Progenitor cell of endocrine pancreas (in vitro differentiated cells): ENCODE data around the gene CDK14. TPM values are rescaled to one million over a fixed set of nuclear protein-coding genes. Genes with fewer than 3 reads are reported as not detected.

ENCODE experiments used
- DNase-seq: peaks from one replicate; pipeline ENCODE4 v3.0.0; 2021; ENCODE audit warnings: low spot score; ENCODE audit not compliant: unreplicated experiment
- H3K27ac Mint-ChIP-seq: 2 replicates; pipeline ENCODE4 v1.8.0; 2021; ENCODE audit warnings: mild to moderate bottlenecking, moderate library complexity, mixed read lengths
- H3K27me3 Mint-ChIP-seq: 2 replicates; pipeline ENCODE4 v1.8.0; 2021; ENCODE audit warnings: mixed read lengths
- H3K36me3 Mint-ChIP-seq: 2 replicates; pipeline ENCODE4 v1.8.0; 2022; ENCODE audit warnings: mixed read lengths; ENCODE audit not compliant: insufficient read depth
- H3K4me1 Mint-ChIP-seq: 2 replicates; pipeline ENCODE4 v1.8.0; 2021; ENCODE audit warnings: low read depth, mixed read lengths
- H3K4me3 Mint-ChIP-seq: 2 replicates; pipeline ENCODE4 v1.8.0; 2021; ENCODE audit warnings: low read depth, mild to moderate bottlenecking, moderate library complexity, mixed read lengths
- H3K9me3 Mint-ChIP-seq: 2 replicates; pipeline ENCODE4 v1.8.0; 2021; ENCODE audit warnings: low read depth, mixed read lengths
- total RNA-seq: library from RNA; stranded (reverse); gene quantifications from 2 replicates; pipeline ENCODE4 v1.2.1, GENCODE V29; 2021
- TF ChIP-seq, protein P1 (sequence below): fragments of 200-600 bp; sonication (generic); IDR thresholded peaks from one replicate; pipeline ENCODE4 v1.5.0; 2021; ENCODE audit warnings: antibody characterized with exemption, mild to moderate bottlenecking; ENCODE audit not compliant: unreplicated experiment

The CDK14 gene
- total RNA-seq, 1 donor from 2014 or later, result 117 TPM

DNA sequence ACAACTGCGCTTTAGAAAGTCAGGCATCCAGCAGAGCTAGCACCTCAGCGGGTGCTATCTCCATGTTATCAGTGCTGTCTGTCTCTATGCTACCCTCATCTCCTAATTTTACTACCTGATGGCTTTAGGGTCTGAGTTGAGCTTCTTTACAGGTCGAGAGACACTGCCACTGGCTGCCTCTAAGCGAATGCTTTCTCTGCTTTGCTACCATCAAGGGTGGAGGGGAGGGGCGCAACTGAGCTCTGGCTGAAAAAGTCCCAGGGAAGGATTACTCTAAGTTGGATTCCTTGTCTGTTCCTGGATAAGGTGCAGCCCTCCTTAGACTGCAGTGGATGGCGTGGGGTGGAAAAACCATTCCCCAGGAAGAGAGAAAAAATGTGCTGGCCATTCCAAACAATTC is 105.7 kb downstream of the CDK14 start:
- peaks cover 41% of the 10 kb centered on the region for H3K4me1 Mint-ChIP-seq
- TF ChIP-seq, protein P1, sequence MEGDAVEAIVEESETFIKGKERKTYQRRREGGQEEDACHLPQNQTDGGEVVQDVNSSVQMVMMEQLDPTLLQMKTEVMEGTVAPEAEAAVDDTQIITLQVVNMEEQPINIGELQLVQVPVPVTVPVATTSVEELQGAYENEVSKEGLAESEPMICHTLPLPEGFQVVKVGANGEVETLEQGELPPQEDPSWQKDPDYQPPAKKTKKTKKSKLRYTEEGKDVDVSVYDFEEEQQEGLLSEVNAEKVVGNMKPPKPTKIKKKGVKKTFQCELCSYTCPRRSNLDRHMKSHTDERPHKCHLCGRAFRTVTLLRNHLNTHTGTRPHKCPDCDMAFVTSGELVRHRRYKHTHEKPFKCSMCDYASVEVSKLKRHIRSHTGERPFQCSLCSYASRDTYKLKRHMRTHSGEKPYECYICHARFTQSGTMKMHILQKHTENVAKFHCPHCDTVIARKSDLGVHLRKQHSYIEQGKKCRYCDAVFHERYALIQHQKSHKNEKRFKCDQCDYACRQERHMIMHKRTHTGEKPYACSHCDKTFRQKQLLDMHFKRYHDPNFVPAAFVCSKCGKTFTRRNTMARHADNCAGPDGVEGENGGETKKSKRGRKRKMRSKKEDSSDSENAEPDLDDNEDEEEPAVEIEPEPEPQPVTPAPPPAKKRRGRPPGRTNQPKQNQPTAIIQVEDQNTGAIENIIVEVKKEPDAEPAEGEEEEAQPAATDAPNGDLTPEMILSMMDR, result no peak
- no peak overlapping the region for H3K4me3 Mint-ChIP-seq
- no peak for DNase-seq
- peak overlapping the region; percentile 41 for H3K27ac Mint-ChIP-seq
- peaks cover 4% of the 10 kb centered on the region for H3K36me3 Mint-ChIP-seq
- peaks cover 3% of the 10 kb centered on the region for H3K9me3 Mint-ChIP-seq
- H3K27me3 Mint-ChIP-seq, result no peaks in the 10 kb centered on the region

DNA sequence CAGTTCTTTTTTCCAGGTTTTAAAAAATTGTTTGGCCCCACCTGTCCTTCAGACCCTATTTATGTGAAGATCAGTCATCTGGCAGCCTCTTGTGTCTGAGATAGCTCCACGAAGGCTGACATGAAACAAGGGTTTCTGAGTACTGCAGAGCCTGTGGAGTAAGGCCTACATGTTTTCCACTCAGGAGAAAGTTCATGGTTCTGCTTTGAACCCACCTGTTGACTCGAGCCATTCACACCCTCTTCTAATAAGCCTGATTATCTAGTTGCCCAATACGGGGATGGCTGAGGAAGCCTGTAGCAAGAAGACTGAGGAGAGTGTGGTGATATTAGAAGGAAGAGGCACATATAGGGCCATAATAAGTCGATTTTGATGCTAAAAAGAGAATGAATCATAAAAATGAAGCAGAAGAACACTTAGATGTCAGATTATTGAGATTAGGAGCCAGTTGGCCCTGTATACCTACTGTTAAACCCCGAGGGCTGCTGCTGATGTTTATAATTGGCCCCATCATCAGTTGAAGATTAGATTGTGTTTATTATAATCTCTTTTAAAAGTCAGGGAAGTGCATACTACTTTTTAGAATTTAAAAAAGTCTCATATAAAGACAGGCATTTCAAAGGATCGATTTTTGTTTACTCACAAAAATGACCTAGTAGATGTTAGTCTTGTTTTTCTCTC is 109.4 kb downstream of the CDK14 start:
- Mint-ChIP-seq H3K9me3 (no peaks in the 10 kb centered on the region), H3K27me3 (no peaks in the 10 kb centered on the region), H3K27ac (peak overlapping the region; percentile 54)

DNA sequence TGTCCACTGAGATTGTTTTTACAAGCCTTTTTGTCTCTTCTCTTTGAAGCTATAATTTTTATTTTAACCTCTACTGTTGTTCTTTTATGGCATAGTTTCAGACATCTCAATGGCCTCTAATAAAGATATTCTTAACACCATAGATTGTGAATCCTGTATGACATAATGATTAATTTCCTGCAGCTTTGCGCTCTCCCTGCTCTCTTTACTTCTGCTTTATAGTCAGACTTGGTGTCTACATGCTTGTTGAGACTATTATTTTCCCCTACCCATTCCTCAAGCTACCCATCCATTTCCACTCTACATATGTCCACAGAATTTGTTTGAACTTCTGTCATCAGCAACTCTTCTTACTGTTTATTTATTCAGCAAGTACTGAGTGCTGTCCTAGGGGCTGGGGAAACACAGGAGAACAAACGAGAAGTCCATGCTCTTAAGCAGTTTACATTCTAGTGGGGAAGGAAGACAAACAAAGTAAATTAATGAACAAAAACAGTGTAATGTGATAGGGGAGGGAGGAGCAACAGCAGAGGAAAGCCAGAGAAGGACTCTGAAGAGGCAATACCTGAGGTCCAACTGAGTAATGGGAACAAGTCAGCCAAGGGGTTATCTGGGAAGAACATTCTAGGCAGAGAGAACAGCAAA is 110.1 kb downstream of the CDK14 start:
- no peak for DNase-seq
- no peaks in the 10 kb centered on the region for H3K36me3 Mint-ChIP-seq
- peak overlapping the region; percentile 50 for H3K27ac Mint-ChIP-seq
- H3K4me3 Mint-ChIP-seq, result no peak overlapping the region
- TF ChIP-seq, protein P1, result no peak
- peaks cover 59% of the 10 kb centered on the region for H3K4me1 Mint-ChIP-seq
- no peaks in the 10 kb centered on the region for H3K27me3 Mint-ChIP-seq
- H3K9me3 Mint-ChIP-seq, result no peaks in the 10 kb centered on the region

More for the DNA sequence above, 109.4 kb downstream of the CDK14 start:
- Mint-ChIP-seq H3K4me1 (peaks cover 56% of the 10 kb centered on the region), H3K4me3 (no peak overlapping the region), H3K36me3 (no peaks in the 10 kb centered on the region)
- DNase-seq, result no peak
- TF ChIP-seq, protein P1, result no peak

DNA sequence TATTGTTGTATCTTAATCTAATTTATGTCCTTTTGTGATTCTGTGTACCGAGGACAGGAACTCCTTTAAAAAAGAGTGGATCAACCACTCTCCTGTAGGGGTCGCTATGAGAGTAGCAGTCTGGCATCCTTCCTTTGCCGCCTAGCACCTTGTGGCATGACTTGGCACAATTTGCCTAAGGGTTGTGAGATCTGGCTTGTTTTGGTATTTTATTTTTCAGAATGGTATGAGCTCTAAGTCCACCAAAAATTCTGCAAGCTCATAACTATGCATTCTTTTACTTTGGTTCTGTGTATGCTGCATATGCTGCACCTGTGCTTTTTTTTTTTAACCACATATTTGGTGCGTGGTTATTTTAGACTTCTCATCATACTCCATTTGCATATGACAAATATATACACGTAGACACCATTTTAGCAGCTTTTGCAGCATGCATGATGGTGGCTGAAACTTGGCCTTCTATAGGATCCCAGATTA is 112.8 kb downstream of the CDK14 start:
- H3K27me3 Mint-ChIP-seq, result no peaks in the 10 kb centered on the region
- peaks cover 9% of the 10 kb centered on the region for H3K36me3 Mint-ChIP-seq
- H3K27ac Mint-ChIP-seq, result peak overlapping the region; percentile 18

More for the DNA sequence above, 112.8 kb downstream of the CDK14 start:
- Mint-ChIP-seq H3K4me3 (no peak overlapping the region), H3K9me3 (peaks cover 5% of the 10 kb centered on the region), H3K4me1 (peaks cover 75% of the 10 kb centered on the region)
- DNase-seq, result no peak
- TF ChIP-seq, protein P1, result peak; percentile 81
